SK-N-SH (cell line): Measurements from ENCODE around the gene RLF. TPM values are rescaled to one million over a fixed set of nuclear protein-coding genes. Genes with fewer than 3 reads are reported as not detected.

ENCODE experiments used
- CTCF ChIA-PET: fragments of 300-600, 350-600 bp; formaldehyde crosslinking; extraction: SDS; loops from one replicate; lab custom pipeline; 2021; lab: Yijun Ruan, JAX
- POLR2A ChIA-PET: fragments of 350-600 bp; sonication (Branson Sonifier 250); formaldehyde crosslinking; extraction: SDS; loops from one replicate; lab custom pipeline; 2020; ENCODE audit warnings: antibody characterized with exemption, inconsistent platforms; lab: Yijun Ruan, JAX
- DNase-seq: peaks from one replicate; pipeline ENCODE4 v3.0.0; 2012
- H2AFZ ChIP-seq: fragments of 200-600 bp; sonication (generic); 2 replicates; pipeline ENCODE4 v1.8.1; 2016; ENCODE audit warnings: antibody characterized with exemption, mild to moderate bottlenecking, low read depth
- H3F3A ChIP-seq: fragments of 200-600 bp; sonication (generic); replicated peaks from 2 replicates; pipeline ENCODE3; 2016; ENCODE audit warnings: antibody characterized with exemption, mild to moderate bottlenecking; ENCODE audit not compliant: insufficient read depth
- H3K27ac ChIP-seq, 2 experiments: fragments of 200-500 bp in 1 of 2; fragments of 200-600 bp in 1 of 2; sonication (Bioruptor generic) in 1 of 2; sonication (generic), shearing (Covaris generic) in 1 of 2; 2 replicates each; pipeline versions ENCODE4 v1.5.1 to v1.6.1; 2014 to 2016; ENCODE audit warnings: low read depth in 2 of 2, inconsistent platforms in 1 of 2, low read length in 1 of 2, mild to moderate bottlenecking in 1 of 2, mixed read lengths in 1 of 2
- H3K27me3 ChIP-seq: fragments of 200-600 bp; sonication (generic), shearing (Covaris generic); 2 replicates; pipeline ENCODE4 v1.6.1; 2016; ENCODE audit warnings: mixed run types; ENCODE audit not compliant: insufficient read depth
- H3K36me3 ChIP-seq, 2 experiments: fragments of 200-500 bp in 1 of 2; fragments of 200-600 bp in 1 of 2; sonication (Bioruptor generic) in 1 of 2; sonication (generic) in 1 of 2; replicated peaks in 1 of 2; 2 replicates each; pipeline versions ENCODE3 to v1.5.1; 2014 to 2016; ENCODE audit warnings: low read length in 1 of 2, mild to moderate bottlenecking in 1 of 2; ENCODE audit not compliant: insufficient read depth in 2 of 2, control insufficient read depth in 1 of 2
- H3K4me1 ChIP-seq, 2 experiments: fragments of 200-500 bp in 1 of 2; fragments of 200-600 bp in 1 of 2; sonication (Bioruptor generic) in 1 of 2; sonication (generic), shearing (Covaris generic) in 1 of 2; 2 replicates each; pipeline versions ENCODE4 v1.5.1 to v1.6.1; 2014 to 2016; ENCODE audit warnings: low read depth in 1 of 2, low read length in 1 of 2, mixed run types in 1 of 2; ENCODE audit not compliant: insufficient read depth in 2 of 2, control insufficient read depth in 1 of 2
- H3K4me2 ChIP-seq: fragments of 200-600 bp; sonication (generic), shearing (Covaris generic); 2 replicates; pipeline ENCODE4 v1.6.1; 2017; ENCODE audit warnings: mixed run types
- H3K4me3 ChIP-seq, 2 experiments: fragments of 200-500 bp in 1 of 2; fragments of 200-600 bp in 1 of 2; sonication (Bioruptor generic) in 1 of 2; sonication (generic), shearing (Covaris generic) in 1 of 2; 2 replicates each; pipeline versions ENCODE4 v1.5.1 to v1.8.1; 2014 to 2016; ENCODE audit warnings: low read depth in 2 of 2, inconsistent platforms in 1 of 2, low read length in 1 of 2, mild to moderate bottlenecking in 1 of 2, mixed read lengths in 1 of 2, moderate library complexity in 1 of 2
- H3K79me2 ChIP-seq: fragments of 200-600 bp; sonication (generic); 2 replicates; pipeline ENCODE4 v1.8.1; 2017; ENCODE audit warnings: mild to moderate bottlenecking; ENCODE audit not compliant: insufficient read depth
- H3K9ac ChIP-seq: fragments of 200-600 bp; sonication (generic); 2 replicates; pipeline ENCODE4 v1.6.1; 2017; ENCODE audit warnings: mixed run types
- H3K9me2 ChIP-seq: fragments of 200-600 bp; sonication (generic); 2 replicates; pipeline ENCODE4 v1.6.1; 2017; ENCODE audit warnings: mixed run types
- H3K9me3 ChIP-seq: fragments of 200-600 bp; sonication (generic); 2 replicates; pipeline ENCODE4 v1.6.1; 2017; ENCODE audit warnings: mixed run types, mild to moderate bottlenecking, moderate library complexity
- H4K20me1 ChIP-seq: fragments of 200-600 bp; sonication (generic); 2 replicates; pipeline ENCODE4 v1.6.1; 2017; ENCODE audit warnings: mild to moderate bottlenecking, mixed run types; ENCODE audit not compliant: insufficient read depth
- CTCF ChIP-seq: fragments of 200-600 bp; sonication (generic); IDR thresholded peaks from 2 replicates; pipeline ENCODE4 v1.6.1; 2017; ENCODE audit warnings: antibody characterized with exemption, mild to moderate bottlenecking, moderate library complexity
- EP300 ChIP-seq, 2 experiments: IDR thresholded peaks; 2 replicates each; pipeline versions ENCODE4 v1.4.0 to v1.6.1; 2012; ENCODE audit warnings: borderline replicate concordance in 1 of 2, low read depth in 1 of 2, low read length in 1 of 2
- EZH2phosphoT487 ChIP-seq: fragments of 200-600 bp; sonication (generic); IDR thresholded peaks from 2 replicates; pipeline ENCODE4 v1.6.1; 2017; ENCODE audit warnings: low read depth, mixed run types, mild to moderate bottlenecking, antibody characterized with exemption, moderate library complexity, borderline replicate concordance
- FOXJ3 ChIP-seq: sonication (generic); formaldehyde crosslinking; IDR thresholded peaks from 2 replicates; pipeline ENCODE4 v1.5.1; 2020; ENCODE audit warnings: mild to moderate bottlenecking, missing genetic modification reagents
- FOXM1 ChIP-seq: IDR thresholded peaks from 2 replicates; pipeline ENCODE4 v1.4.0; 2012; ENCODE audit warnings: low read depth, mild to moderate bottlenecking
- GABPA ChIP-seq: IDR thresholded peaks from 2 replicates; pipeline ENCODE4 v1.4.0; 2012; ENCODE audit warnings: low read depth, mild to moderate bottlenecking
- IRF3 ChIP-seq: fragments of 150-350 bp; IDR thresholded peaks from 2 replicates; pipeline ENCODE4 v1.6.1; 2016; ENCODE audit warnings: mild to moderate bottlenecking, low read depth, low read length
- MXI1 ChIP-seq: IDR thresholded peaks from 2 replicates; pipeline ENCODE4 v1.6.1; 2012; ENCODE audit warnings: mild to moderate bottlenecking, low read depth, low read length, improper control_type of control experiment
- NFIC ChIP-seq: IDR thresholded peaks from 2 replicates; pipeline ENCODE4 v1.4.0; 2012; ENCODE audit warnings: borderline replicate concordance
- NRF1 ChIP-seq: IDR thresholded peaks from 2 replicates; pipeline ENCODE4 v1.6.1; 2012; ENCODE audit warnings: low read depth, mild to moderate bottlenecking, low read length
- RAD21 ChIP-seq: IDR thresholded peaks from 2 replicates; pipeline ENCODE4 v1.6.1; 2012; ENCODE audit warnings: mild to moderate bottlenecking, low read length
- RCOR1 ChIP-seq: fragments of 150-350 bp; IDR thresholded peaks from 2 replicates; pipeline ENCODE4 v1.6.1; 2017; ENCODE audit warnings: antibody characterized with exemption, low read length
- RFX5 ChIP-seq: IDR thresholded peaks from 2 replicates; pipeline ENCODE4 v1.6.1; 2012; ENCODE audit warnings: mild to moderate bottlenecking, improper control_type of control experiment, low read length
- RXRA ChIP-seq: IDR thresholded peaks from 2 replicates; pipeline ENCODE4 v1.4.0; 2012; ENCODE audit warnings: low read depth, mild to moderate bottlenecking, borderline replicate concordance
- SIN3A ChIP-seq: IDR thresholded peaks from 2 replicates; pipeline ENCODE4 v1.6.1; 2012; ENCODE audit warnings: low read depth, mild to moderate bottlenecking, low read length, moderate library complexity, borderline replicate concordance
- SMC3 ChIP-seq: IDR thresholded peaks from 2 replicates; pipeline ENCODE4 v1.6.1; 2012; ENCODE audit warnings: low read depth, low read length, improper control_type of control experiment
- TAF1 ChIP-seq: IDR thresholded peaks from 2 replicates; pipeline ENCODE4 v1.6.1; 2012; ENCODE audit warnings: low read depth, mild to moderate bottlenecking, low read length, moderate library complexity, borderline replicate concordance
- TCF12 ChIP-seq: IDR thresholded peaks from 2 replicates; pipeline ENCODE4 v1.4.0; 2012
- TEAD4 ChIP-seq: IDR thresholded peaks from 2 replicates; pipeline ENCODE4 v1.4.0; 2012; ENCODE audit warnings: mild to moderate bottlenecking, borderline replicate concordance; ENCODE audit not compliant: insufficient read depth
- USF1 ChIP-seq: IDR thresholded peaks from 2 replicates; pipeline ENCODE4 v1.4.0; 2012; ENCODE audit warnings: low read depth, borderline replicate concordance
- YY1 ChIP-seq: IDR thresholded peaks from 2 replicates; pipeline ENCODE4 v1.4.0; 2012; ENCODE audit warnings: low read depth, mild to moderate bottlenecking
- WGBS: methylation state at CpG from one replicate; pipeline ENCODE4 v1.1.6; 2017; ENCODE audit warnings: low lambda C conversion rate; 5-methylcytosine and 5-hydroxymethylcytosine counted together
- polyA plus RNA-seq, 3 experiments: library from polyadenylated mRNA; depleted of rRNA; stranded (reverse); fragments of >200 nt; gene quantifications; 2 replicates each; pipeline ENCODE4 v1.2.3, GENCODE V29; 2012
- TF ChIP-seq, protein P1 (sequence below): IDR thresholded peaks from 2 replicates; pipeline ENCODE4 v1.6.1; 2012; ENCODE audit warnings: mild to moderate bottlenecking, low read depth, low read length, moderate library complexity

Gene RLF
- polyA plus RNA-seq, 1 of the 3 experiments (the other 2 are of a cell fraction), result 2.3 TPM

- no peaks in the 10 kb centered on the region for H3K9me3 ChIP-seq
- H3K4me2 ChIP-seq, result no peak overlapping the region
- ChIA-PET POLR2A (no interaction called here), CTCF (interaction anchor here (0.6 kb wide), 2 partner anchors 19 to 70 kb away, joined by 3 read pairs; no protein-coding TSS in a partner anchor)
- H3K36me3 ChIP-seq, result peaks cover 0 to 25% of the 10 kb centered on the region in 2 experiments
- no peaks in the 10 kb centered on the region for H3K9me2 ChIP-seq
- peaks cover 7% of the 10 kb centered on the region for H3F3A ChIP-seq
- H4K20me1 ChIP-seq, result no peaks in the 10 kb centered on the region
- H3K79me2 ChIP-seq, result peaks cover 33% of the 10 kb centered on the region; the same call in 1 of the 2 replicates
- no peak overlapping the region for H2AFZ ChIP-seq
- no peaks in the 10 kb centered on the region for H3K4me1 ChIP-seq
- H3K9ac ChIP-seq, result no peak overlapping the region
- DNase-seq, result no peak
- H3K27me3 ChIP-seq, result no peaks in the 10 kb centered on the region
- 97% methylated on average over 6 of the region's 6 CpGs for WGBS
- TF ChIP-seq, protein P1, sequence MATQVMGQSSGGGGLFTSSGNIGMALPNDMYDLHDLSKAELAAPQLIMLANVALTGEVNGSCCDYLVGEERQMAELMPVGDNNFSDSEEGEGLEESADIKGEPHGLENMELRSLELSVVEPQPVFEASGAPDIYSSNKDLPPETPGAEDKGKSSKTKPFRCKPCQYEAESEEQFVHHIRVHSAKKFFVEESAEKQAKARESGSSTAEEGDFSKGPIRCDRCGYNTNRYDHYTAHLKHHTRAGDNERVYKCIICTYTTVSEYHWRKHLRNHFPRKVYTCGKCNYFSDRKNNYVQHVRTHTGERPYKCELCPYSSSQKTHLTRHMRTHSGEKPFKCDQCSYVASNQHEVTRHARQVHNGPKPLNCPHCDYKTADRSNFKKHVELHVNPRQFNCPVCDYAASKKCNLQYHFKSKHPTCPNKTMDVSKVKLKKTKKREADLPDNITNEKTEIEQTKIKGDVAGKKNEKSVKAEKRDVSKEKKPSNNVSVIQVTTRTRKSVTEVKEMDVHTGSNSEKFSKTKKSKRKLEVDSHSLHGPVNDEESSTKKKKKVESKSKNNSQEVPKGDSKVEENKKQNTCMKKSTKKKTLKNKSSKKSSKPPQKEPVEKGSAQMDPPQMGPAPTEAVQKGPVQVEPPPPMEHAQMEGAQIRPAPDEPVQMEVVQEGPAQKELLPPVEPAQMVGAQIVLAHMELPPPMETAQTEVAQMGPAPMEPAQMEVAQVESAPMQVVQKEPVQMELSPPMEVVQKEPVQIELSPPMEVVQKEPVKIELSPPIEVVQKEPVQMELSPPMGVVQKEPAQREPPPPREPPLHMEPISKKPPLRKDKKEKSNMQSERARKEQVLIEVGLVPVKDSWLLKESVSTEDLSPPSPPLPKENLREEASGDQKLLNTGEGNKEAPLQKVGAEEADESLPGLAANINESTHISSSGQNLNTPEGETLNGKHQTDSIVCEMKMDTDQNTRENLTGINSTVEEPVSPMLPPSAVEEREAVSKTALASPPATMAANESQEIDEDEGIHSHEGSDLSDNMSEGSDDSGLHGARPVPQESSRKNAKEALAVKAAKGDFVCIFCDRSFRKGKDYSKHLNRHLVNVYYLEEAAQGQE, result no peak
- no peak for TF ChIP-seq FOXJ3 (CRISPR knock-in tag)
- no peak for TF ChIP-seq RFX5
- TF ChIP-seq TAF1, result no peak
- no peak for TF ChIP-seq CTCF
- TF ChIP-seq RXRA, result no peak
- no peak for TF ChIP-seq MXI1
- TF ChIP-seq TEAD4, result no peak
- no peak for TF ChIP-seq SIN3A
- TF ChIP-seq YY1, result no peak
- no peak for TF ChIP-seq FOXM1
- no peak for TF ChIP-seq RAD21
- TF ChIP-seq, all 33 proteins: peak for 0
- no peak overlapping the region for H3K27ac ChIP-seq
- no peak overlapping the region for H3K4me3 ChIP-seq
These were observed 62.9 kb downstream of the RLF start for GRCh38 chr1:40224040-40224439.

DNA sequence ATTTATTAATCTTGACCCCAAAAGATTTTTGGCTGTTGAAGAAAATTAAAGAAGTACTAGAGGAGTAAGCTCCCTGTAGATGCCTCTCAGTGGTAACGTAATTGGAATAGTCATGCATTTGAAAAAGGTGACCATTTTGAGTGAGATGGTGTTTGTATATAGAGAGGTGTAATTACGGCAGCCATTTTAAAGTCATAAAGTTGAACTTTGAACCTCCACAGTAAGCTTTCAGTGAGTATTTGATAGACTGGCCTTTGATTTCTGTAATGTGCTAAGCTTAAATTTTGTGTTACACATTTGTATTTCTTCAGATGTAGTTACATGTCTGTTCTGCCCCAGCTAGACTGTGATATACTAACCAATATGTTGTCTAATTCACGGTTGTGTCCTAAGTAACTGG lies 65.0 kb downstream of the RLF start:
- no peak overlapping the region for H3K4me2 ChIP-seq
- H3K9ac ChIP-seq, result no peak overlapping the region
- CTCF ChIA-PET, result interaction anchor here (1.1 to 1.5 kb wide), 4 partner anchors 14 to 112 kb away, joined by 3 to 4 read pairs (median 3); no protein-coding TSS in a partner anchor
- no peak for DNase-seq
- H3K27me3 ChIP-seq, result no peaks in the 10 kb centered on the region
- H3K36me3 ChIP-seq, result peaks cover 2 to 38% of the 10 kb centered on the region in 2 experiments
- no peaks in the 10 kb centered on the region for H3K9me3 ChIP-seq
- H3K9me2 ChIP-seq, result no peaks in the 10 kb centered on the region
- no peaks in the 10 kb centered on the region for H3K4me1 ChIP-seq
- no peak overlapping the region for H3K27ac ChIP-seq
- peaks cover 8% of the 10 kb centered on the region for H3F3A ChIP-seq
- no peaks in the 10 kb centered on the region for H4K20me1 ChIP-seq
- no peak overlapping the region for H3K4me3 ChIP-seq
- POLR2A ChIA-PET, result no interaction called here
- no peak overlapping the region for H2AFZ ChIP-seq
- peaks cover 27% of the 10 kb centered on the region; the same call in 1 of the 2 replicates for H3K79me2 ChIP-seq
- 97% methylated on average over 3 of the region's 3 CpGs for WGBS
- no peak for TF ChIP-seq NFIC
- no peak for TF ChIP-seq SIN3A
- TF ChIP-seq RCOR1, result no peak
- no peak for TF ChIP-seq RXRA
- TF ChIP-seq IRF3, result no peak
- no peak for TF ChIP-seq NRF1
- no peak for TF ChIP-seq TCF12
- TF ChIP-seq EP300 (IDR thresholded peaks at IDR 0.05; ENCODE audit: borderline replicate concordance in 1 of 2, low read depth in 1 of 2, low read length in 1 of 2), result no peak
- no peak for TF ChIP-seq SMC3
- no peak for TF ChIP-seq GABPA
- no peak for TF ChIP-seq FOXM1
- TF ChIP-seq TAF1, result no peak
- no peak for TF ChIP-seq USF1
- no peak for TF ChIP-seq EZH2phosphoT487
